ENCODE measurements around the gene ZNF277. TPM values are rescaled to one million over a fixed set of nuclear protein-coding genes. Genes with fewer than 3 reads are reported as not detected.

ZNF277 gene
- total RNA-seq, 2 experiments from 2014 or later = 24.9 to 26.6 TPM

DNA sequence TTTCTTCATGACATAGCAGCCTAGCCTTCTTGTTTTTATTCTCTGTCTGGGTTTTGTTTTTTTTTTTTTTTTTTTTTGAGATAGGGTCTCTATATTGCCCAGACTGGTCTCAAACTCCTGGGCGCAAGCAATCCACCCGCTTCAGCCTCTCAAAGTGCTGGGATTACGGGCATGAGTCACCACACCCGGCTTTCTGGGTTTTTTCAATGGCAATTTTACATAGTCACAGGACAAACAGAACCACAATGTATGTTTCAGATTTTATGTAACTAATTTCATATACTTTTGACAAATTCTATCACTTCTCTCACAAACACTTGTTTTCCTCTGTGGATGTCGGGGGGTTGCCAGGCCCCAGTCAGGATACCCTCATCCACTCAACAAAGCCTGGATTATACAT is 16.8 kb upstream of the ZNF277 start:
- no peak for DNase-seq
- Mint-ChIP-seq H3K27ac (no peak overlapping the region), H3K36me3 (no peaks in the 10 kb centered on the region), H3K4me3 (no peak overlapping the region), H3K9me3 (no peaks in the 10 kb centered on the region), H3K4me1 (ENCODE audit: low read depth) (no peaks in the 10 kb centered on the region), H3K27me3 (peaks cover 20% of the 10 kb centered on the region)
- CTCF ChIA-PET = no interaction called here
- POLR2A ChIA-PET = no interaction called here
- intact Hi-C loops (cut with micrococcal nuclease) = no loop called here

DNA sequence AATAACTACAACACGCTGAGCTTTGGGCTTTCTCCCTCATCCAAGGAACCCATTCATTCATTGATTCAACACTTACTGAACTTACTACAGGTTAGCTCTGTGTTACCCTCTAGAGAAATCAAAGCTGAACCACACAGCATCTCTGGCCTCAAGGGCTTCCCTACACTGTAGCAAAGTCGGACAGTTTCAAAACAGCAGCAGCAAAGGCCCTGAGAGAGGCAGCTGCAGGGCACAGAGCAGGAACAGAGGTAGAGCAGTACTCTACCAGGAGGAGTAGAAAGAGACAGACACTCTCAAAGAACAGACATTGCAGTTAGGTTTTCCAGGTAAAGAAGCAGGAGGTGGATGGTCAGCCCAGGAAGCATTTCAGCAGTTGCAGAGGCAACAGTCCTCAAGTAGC is 16.4 kb upstream of the ZNF277 start:
- no peaks in the 10 kb centered on the region for H3K9me3 Mint-ChIP-seq
- ChIA-PET CTCF (no interaction called here), POLR2A (no interaction called here)
- DNase-seq = no peak
- H3K36me3 Mint-ChIP-seq = no peaks in the 10 kb centered on the region
- H3K4me3 Mint-ChIP-seq = no peak overlapping the region
- no peak overlapping the region for H3K27ac Mint-ChIP-seq
- H3K27me3 Mint-ChIP-seq = peaks cover 20% of the 10 kb centered on the region
- H3K4me1 Mint-ChIP-seq (ENCODE audit: low read depth) = no peaks in the 10 kb centered on the region
- intact Hi-C loops (cut with micrococcal nuclease) = no loop called here

DNA sequence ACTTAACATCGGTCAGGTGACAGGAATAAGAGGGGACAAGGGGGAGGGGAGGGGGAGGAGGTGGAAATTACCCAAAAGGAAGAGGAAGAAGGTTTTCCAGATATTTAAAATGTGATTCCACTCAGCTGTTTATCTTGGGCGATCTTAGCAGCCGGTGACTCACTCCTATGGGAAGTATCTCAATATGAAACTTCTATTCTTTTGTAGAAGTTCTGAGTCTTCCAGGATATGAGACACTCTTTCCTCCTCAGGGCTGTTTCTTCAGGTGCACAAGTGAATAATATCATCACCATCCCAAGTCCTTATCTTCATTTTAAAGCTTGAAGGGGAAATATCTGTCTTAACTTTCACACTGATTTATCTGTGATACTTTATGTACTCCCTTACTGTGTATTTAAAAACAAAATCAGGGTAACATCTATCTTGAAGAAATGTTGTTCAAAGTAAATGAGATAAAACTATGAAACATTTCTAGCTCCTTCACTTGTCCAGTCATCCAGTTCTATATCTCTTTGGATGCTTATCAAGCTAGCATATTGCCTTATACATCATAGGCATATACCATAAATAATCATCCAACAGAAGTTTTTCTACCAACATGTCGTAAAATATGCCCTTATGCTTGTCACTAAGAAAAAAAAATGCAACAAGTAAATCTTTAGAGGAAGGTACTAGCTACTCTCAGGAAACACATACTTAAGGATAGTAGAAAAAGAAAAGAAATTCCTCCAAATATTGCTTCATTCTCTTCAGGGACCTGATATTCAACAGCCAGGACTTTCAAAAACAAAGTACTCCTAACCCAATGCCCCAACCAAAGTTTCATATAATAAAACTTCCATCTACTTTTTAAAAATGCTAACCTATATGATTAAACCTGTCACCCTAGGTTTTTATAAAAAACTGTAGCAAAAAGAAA is 14.0 kb upstream of the ZNF277 start:
- Mint-ChIP-seq H3K27me3 (peaks cover 31% of the 10 kb centered on the region), H3K4me3 (no peak overlapping the region), H3K27ac (no peak overlapping the region), H3K9me3 (no peaks in the 10 kb centered on the region), H3K4me1 (ENCODE audit: low read depth) (no peaks in the 10 kb centered on the region), H3K36me3 (no peaks in the 10 kb centered on the region)
- ChIA-PET POLR2A (no interaction called here), CTCF (no interaction called here)
- intact Hi-C loops (cut with micrococcal nuclease) = loop anchor here (1.0 kb wide), 1 partner anchor 14 kb away; the partner anchor contains the start of genes DOCK4 and ZNF277
- no peak for DNase-seq

DNA sequence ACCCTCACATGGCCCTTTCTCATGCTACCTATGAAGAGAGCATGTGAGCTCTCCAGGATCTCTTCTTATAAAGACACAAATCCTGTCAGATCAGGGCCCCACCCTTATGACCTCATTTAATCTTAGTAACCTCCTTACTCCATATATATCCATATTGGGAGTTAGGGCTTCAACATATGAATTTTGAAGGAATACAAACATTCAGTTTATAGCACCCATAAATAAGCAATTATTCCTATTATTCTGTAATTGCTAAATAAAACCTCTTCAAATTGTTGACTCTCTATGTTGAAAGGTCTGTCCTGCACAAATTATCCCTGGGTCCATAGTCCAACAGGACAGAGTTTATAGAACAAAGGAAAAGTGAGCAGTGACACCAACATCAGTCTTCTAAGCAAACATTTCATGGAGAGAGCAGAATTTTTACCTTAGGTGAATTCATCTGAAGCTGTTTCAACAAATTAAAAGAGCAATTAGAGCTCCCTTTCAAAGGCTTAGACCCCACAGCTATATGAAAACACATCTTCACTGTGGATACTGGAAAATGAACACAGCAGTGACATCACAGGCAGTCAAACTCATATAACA is 12.5 kb upstream of the ZNF277 start:
- Mint-ChIP-seq H3K9me3 (no peaks in the 10 kb centered on the region), H3K4me3 (no peak overlapping the region), H3K36me3 (no peaks in the 10 kb centered on the region), H3K4me1 (ENCODE audit: low read depth) (peaks cover 2% of the 10 kb centered on the region), H3K27ac (no peak overlapping the region), H3K27me3 (peaks cover 34% of the 10 kb centered on the region)
- intact Hi-C loops (cut with micrococcal nuclease) = no loop called here
- ChIA-PET CTCF (interaction anchor here (0.6 kb wide), 1 partner anchor 553 kb away, joined by 3 read pairs; no protein-coding TSS in a partner anchor), POLR2A (no interaction called here)
- no peak for DNase-seq

DNA sequence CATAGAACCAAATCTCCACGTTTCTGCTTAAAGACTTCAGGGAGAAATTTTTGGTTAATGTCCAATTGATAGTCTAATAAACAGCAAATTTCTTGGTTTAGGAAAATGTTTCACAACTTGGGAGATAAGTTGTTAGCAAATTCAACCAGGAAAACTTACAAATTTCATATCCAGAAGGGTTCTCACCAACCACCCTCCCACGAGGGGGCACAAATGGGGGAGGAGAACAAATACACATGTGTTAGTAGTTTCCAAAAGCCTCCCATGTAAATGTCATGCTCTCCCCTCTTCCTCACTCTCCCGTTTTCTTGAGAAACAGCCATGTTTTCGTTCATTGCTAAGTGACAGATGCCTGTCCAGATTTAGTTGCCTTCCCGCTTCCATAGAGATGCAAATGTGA is 10.8 kb upstream of the ZNF277 start:
- no peak for DNase-seq
- no peak overlapping the region for H3K4me3 Mint-ChIP-seq
- ChIA-PET POLR2A (no interaction called here), CTCF (no interaction called here)
- no peak overlapping the region for H3K27ac Mint-ChIP-seq
- H3K27me3 Mint-ChIP-seq = peaks cover 37% of the 10 kb centered on the region
- no peaks in the 10 kb centered on the region for H3K9me3 Mint-ChIP-seq
- intact Hi-C loops (cut with micrococcal nuclease) = no loop called here
- H3K4me1 Mint-ChIP-seq (ENCODE audit: low read depth) = peaks cover 2% of the 10 kb centered on the region
- no peaks in the 10 kb centered on the region for H3K36me3 Mint-ChIP-seq

DNA sequence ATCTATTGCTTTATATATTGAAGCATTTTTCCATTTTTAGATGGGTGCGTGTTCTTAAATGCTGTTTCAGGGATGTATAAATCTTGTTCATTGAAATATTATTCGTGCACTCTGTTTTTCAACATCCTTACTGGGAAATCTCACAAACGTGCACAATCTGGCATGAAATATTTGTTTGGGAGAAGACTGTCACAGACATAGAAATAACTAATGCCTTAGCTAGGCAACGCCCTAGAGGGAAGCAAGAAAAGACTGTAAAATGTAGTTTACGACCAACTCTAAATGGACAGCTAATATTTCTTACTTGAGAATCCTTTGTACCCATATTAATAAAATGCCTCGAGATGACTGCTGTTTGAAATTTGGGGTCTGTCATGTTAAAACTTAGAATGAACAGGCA is 9.2 kb upstream of the ZNF277 start:
- intact Hi-C loops (cut with micrococcal nuclease) = no loop called here
- no peak for DNase-seq
- no peaks in the 10 kb centered on the region for H3K36me3 Mint-ChIP-seq
- CTCF ChIA-PET = no interaction called here
- H3K4me1 Mint-ChIP-seq (ENCODE audit: low read depth) = peaks cover 2% of the 10 kb centered on the region
- H3K9me3 Mint-ChIP-seq = no peaks in the 10 kb centered on the region
- POLR2A ChIA-PET = no interaction called here
- H3K27me3 Mint-ChIP-seq = peaks cover 47% of the 10 kb centered on the region
- H3K4me3 Mint-ChIP-seq = no peak overlapping the region
- no peak overlapping the region for H3K27ac Mint-ChIP-seq

DNA sequence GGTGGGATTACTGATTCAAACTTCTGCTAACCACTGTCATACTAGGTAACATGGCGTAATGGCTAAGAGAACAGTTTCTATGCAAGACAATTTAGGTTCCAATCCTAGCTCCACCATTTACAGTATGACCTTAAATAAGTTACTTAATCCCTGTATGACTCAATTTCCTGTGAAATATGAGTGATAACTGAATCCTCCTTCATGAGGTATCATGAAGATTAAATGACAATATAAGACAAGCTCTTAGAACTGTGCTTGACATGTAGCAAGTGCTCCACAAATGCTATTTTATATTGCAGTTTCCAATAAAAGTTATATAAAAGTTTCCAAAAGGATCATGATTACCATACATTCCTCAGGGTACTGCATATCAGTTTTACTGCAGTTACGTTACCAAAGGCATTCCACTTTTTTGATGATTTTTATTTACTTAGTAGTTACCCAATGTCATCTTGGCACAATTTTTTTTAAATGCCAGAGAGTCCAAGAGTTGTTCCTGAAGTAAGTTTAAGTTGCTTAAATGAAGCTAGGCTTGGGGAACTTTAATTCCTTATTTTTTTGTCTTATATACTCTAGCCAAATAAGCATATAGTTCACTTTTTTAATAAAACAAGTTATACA is 7.3 kb upstream of the ZNF277 start:
- ChIA-PET CTCF (no interaction called here), POLR2A (no interaction called here)
- no peak overlapping the region for H3K27ac Mint-ChIP-seq
- H3K4me1 Mint-ChIP-seq (ENCODE audit: low read depth) = peaks cover 12% of the 10 kb centered on the region
- peaks cover 53% of the 10 kb centered on the region for H3K27me3 Mint-ChIP-seq
- H3K36me3 Mint-ChIP-seq = no peaks in the 10 kb centered on the region
- DNase-seq = no peak
- intact Hi-C loops (cut with micrococcal nuclease) = no loop called here
- no peaks in the 10 kb centered on the region for H3K9me3 Mint-ChIP-seq
- no peak overlapping the region for H3K4me3 Mint-ChIP-seq

DNA sequence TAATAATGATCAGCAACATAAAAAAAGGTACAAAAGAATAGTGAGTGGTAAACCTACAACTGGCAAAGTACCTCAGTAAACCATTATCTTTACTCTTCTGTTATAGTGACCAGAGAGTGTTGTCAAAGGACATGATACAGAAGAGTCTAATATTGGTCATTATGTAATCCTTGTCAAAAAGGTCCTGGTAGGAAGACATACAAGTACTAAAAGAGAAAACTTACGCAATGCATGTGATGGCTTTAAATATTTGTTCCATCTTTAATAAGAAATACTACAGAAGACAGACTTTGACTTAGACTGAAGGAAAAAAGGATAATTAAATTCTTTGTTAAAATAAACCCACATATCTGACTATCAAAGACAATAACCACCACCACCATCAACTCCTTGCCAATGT is 6.8 kb upstream of the ZNF277 start:
- CTCF ChIA-PET = no interaction called here
- no peak for DNase-seq
- intact Hi-C loops (cut with micrococcal nuclease) = no loop called here
- H3K4me3 Mint-ChIP-seq = no peak overlapping the region
- peaks cover 17% of the 10 kb centered on the region for H3K4me1 Mint-ChIP-seq (ENCODE audit: low read depth)
- no peak overlapping the region for H3K27ac Mint-ChIP-seq
- no peaks in the 10 kb centered on the region for H3K9me3 Mint-ChIP-seq
- H3K27me3 Mint-ChIP-seq = peaks cover 56% of the 10 kb centered on the region
- POLR2A ChIA-PET = no interaction called here
- H3K36me3 Mint-ChIP-seq = no peaks in the 10 kb centered on the region

DNA sequence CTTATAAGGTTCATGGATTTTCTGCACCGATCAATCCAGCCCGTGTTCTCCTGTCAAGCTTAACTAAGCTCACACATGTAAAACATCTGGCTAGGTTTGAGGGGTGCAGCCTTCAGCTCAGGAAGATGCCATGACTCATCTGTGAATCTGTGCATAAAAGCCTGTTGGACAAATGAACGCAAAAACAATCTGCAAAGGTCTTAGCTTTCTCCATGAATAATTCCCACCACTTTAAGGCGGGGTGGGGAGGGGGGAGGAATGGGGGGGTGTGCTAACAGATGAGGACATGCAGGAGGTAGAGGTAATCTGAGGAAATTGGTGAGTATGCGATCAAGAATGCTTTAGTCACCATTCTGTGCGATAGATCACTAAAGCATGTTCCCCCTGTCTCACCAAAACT is 5.1 kb upstream of the ZNF277 start:
- ChIA-PET CTCF (no interaction called here), POLR2A (no interaction called here)
- intact Hi-C loops (cut with micrococcal nuclease) = no loop called here
- peaks cover 23% of the 10 kb centered on the region for H3K4me1 Mint-ChIP-seq (ENCODE audit: low read depth)
- H3K27me3 Mint-ChIP-seq = peaks cover 56% of the 10 kb centered on the region
- H3K9me3 Mint-ChIP-seq = no peaks in the 10 kb centered on the region
- H3K27ac Mint-ChIP-seq = no peak overlapping the region
- no peaks in the 10 kb centered on the region for H3K36me3 Mint-ChIP-seq
- H3K4me3 Mint-ChIP-seq = no peak overlapping the region
- no peak for DNase-seq

DNA sequence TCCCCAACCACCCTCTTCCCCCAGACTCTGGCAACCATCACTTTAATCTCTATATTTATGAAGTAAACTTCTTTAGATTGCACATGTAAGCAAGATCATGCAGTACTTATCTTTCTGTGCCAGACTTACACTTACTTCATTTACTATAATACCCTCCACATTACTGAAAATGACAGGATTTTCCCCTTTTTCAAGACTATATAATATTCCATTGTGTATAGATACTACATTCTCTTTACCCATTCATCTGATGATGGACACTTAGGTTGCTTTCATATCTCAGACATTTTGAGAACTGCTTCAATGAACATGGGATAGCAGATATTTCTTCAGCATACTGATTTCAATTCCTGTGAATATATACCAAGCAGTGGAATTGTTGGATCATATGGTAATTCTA is 4.7 kb upstream of the ZNF277 start:
- no peak overlapping the region for H3K27ac Mint-ChIP-seq
- no peak for DNase-seq
- no peak overlapping the region for H3K4me3 Mint-ChIP-seq
- H3K9me3 Mint-ChIP-seq = no peaks in the 10 kb centered on the region
- H3K4me1 Mint-ChIP-seq (ENCODE audit: low read depth) = peaks cover 23% of the 10 kb centered on the region
- CTCF ChIA-PET = no interaction called here
- intact Hi-C loops (cut with micrococcal nuclease) = no loop called here
- H3K27me3 Mint-ChIP-seq = peaks cover 54% of the 10 kb centered on the region
- POLR2A ChIA-PET = no interaction called here
- H3K36me3 Mint-ChIP-seq = no peaks in the 10 kb centered on the region

DNA sequence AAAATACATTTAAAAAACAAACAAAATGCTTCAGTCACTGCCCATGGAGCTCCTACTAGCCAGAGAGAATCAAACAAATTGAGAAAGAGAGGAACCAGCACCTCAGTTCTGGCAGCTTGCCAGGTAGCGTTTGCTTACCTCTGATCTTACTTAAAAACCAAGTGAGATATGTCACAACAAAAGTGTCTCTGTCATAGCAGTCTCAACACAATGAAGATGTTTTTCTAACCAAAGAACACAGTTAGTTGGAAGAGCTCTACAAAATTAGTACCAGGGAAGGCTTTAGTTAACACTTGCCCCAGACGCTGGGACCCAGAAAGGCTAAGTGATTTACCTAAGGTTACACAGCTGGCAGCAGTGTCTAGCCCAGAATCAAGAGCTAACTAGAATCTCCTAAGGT is 3.7 kb upstream of the ZNF277 start:
- no peaks in the 10 kb centered on the region for H3K36me3 Mint-ChIP-seq
- intact Hi-C loops (cut with micrococcal nuclease) = no loop called here
- no peak overlapping the region for H3K27ac Mint-ChIP-seq
- H3K9me3 Mint-ChIP-seq = no peaks in the 10 kb centered on the region
- no peak overlapping the region for H3K4me3 Mint-ChIP-seq
- POLR2A ChIA-PET = no interaction called here
- H3K4me1 Mint-ChIP-seq (ENCODE audit: low read depth) = peaks cover 30% of the 10 kb centered on the region
- DNase-seq = peak; percentile 40
- CTCF ChIA-PET = interaction anchor here (0.6 to 0.7 kb wide), 2 partner anchors 347 to 453 kb away, joined by 3 to 5 read pairs; no protein-coding TSS in a partner anchor
- H3K27me3 Mint-ChIP-seq = peaks cover 48% of the 10 kb centered on the region

DNA sequence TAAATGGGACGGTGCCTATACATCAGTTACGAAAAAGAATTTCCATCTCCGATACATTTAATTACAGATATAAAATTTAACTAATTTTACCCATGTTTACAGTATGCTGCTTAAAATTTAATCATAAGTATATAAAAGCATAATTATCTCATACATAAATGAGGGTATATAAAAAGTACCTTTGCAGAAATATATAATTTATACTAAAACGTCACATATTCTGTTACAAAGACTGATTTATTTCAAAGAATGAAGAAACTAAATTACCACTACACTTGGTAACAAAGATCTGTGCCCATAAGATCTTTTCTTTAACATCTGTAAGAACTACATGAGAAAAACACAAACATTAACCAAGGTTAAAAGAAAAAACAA is 3.1 kb upstream of the ZNF277 start:
- H3K4me1 Mint-ChIP-seq (ENCODE audit: low read depth) = peaks cover 30% of the 10 kb centered on the region
- ChIA-PET POLR2A (no interaction called here), CTCF (interaction anchor here (0.7 kb wide), 1 partner anchor 347 kb away, joined by 5 read pairs; no protein-coding TSS in a partner anchor)
- intact Hi-C loops (cut with micrococcal nuclease) = no loop called here
- H3K36me3 Mint-ChIP-seq = no peaks in the 10 kb centered on the region
- no peaks in the 10 kb centered on the region for H3K9me3 Mint-ChIP-seq
- H3K27ac Mint-ChIP-seq = no peak overlapping the region
- no peak for DNase-seq
- no peak overlapping the region for H3K4me3 Mint-ChIP-seq
- peaks cover 47% of the 10 kb centered on the region for H3K27me3 Mint-ChIP-seq
